Gastroesophageal sphincter (tissue), 3 donors: ENCODE data around the gene CHRND.

ENCODE experiments used
- CTCF ChIP-seq, 4 experiments: fragments of 200-600 bp in 2 of 4; fragments of 450-650 bp in 2 of 4; sonication (generic) in 1 of 4; IDR thresholded peaks; one replicate each; pipeline ENCODE4 v1.5.1; 2017 to 2019; ENCODE audit warnings: antibody characterized with exemption in 4 of 4, mild to moderate bottlenecking in 2 of 4, moderate library complexity in 2 of 4
- EP300 ChIP-seq: sonication (generic); formaldehyde crosslinking; IDR thresholded peaks from one replicate; pipeline ENCODE4 v1.6.1; 2017; ENCODE audit warnings: antibody characterized with exemption, mild to moderate bottlenecking
- POLR2A ChIP-seq, 2 donors: fragments of 450-650 bp; IDR thresholded peaks; one replicate each; pipeline ENCODE4 v1.6.1; 2017; ENCODE audit warnings: antibody characterized with exemption in 2 of 2, mild to moderate bottlenecking in 2 of 2, moderate library complexity in 1 of 2

GRCh38 chr2:232477751-232478510, 48.0 kb upstream of the CHRND start:
- TF ChIP-seq CTCF (IDR thresholded peaks at IDR 0.05) (no peak), POLR2A (IDR thresholded peaks at IDR 0.05) (no peak), EP300 (no peak)
